Measurements from ENCODE around the gene CLEC12A. TPM values are rescaled to one million over a fixed set of nuclear protein-coding genes. Genes with fewer than 3 reads are reported as not detected.
"Not testable (repeated sequence)": the region's sequence is repeated elsewhere in the genome, so short reads cannot be mapped to it uniquely, and the experiment has no call there.

CLEC12A gene
- polyA plus RNA-seq, 1 donor, result 0.85 TPM

DNA sequence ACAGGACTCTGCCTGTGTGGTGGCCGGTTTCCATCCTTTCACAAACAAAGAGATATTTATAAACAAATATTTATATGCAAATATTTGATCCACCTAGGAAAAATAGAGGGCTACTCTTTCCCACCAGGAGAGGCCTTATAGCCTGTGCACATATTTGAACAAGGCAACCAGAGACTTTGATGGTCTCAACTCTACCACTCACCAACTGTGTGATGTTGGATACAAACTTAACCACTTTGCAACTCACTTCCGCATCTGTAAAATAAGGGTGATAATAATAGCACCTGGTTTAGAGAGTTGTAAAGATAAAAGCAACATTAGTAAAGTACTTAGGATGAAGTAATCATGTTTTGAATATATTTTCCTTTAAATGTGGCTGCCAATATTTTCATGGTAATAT is 1.5 kb upstream of the CLEC12A start:
- DNase-seq, result no peak

DNA sequence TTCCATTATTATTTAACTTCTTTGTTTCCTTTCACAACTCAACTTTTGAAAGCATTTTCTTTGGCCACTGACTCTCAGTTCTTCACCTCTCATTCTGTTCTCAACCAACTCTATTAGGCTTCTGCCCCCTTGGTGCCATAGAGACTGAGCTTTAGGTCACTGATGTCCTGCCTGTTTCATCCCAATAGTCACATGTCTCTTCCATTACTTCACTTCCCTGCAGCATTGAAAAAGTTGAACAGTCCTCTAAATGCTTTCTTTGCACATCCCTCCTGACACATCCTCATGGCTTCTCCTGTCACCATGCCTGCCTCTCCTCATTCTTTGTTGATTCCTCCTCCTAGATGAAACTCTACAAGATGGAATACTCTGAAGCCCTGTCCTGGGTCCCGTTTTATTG is 2.7 kb downstream of the CLEC12A start:
- no peak for DNase-seq

DNA sequence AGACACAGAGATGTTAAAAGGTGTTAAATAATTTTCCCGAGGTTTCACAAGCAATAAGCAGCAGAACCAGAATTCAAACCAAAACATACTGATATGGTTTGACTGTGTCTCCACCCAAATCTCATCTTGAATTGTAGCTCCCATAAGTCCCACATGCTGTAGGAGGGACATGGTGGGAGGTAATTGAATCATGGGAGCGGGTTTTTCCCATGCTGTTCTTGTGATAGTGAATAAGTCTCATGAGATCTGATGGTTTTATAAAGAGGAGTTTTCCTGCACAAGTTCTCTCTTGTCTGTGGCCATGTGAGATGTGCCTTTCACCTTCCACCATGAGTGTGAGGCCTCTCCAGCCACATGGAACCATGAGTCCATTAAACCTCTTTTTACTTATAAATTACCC is 3.5 kb downstream of the CLEC12A start:
- DNase-seq, result not testable (repeated sequence)

DNA sequence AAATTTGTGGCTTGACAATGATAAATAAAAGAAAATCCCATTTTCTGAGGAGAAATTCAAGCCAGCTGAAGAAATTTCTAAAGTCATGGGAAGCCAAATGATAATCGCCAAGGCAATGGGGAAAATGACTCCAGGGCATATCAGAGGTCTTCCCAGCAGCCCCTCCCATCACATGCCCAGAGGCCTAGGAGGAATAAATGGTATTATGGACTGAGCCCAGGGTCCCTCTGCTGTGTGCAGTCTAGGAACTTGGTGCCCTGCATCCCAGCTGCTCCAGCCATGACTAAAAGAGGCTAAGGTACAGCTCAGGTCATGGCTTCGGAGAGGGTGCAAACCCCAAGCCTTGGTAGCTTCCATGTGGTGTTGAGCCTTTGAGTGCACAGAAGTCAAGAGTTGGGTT is 4.4 kb downstream of the CLEC12A start:
- no peak for DNase-seq

DNA sequence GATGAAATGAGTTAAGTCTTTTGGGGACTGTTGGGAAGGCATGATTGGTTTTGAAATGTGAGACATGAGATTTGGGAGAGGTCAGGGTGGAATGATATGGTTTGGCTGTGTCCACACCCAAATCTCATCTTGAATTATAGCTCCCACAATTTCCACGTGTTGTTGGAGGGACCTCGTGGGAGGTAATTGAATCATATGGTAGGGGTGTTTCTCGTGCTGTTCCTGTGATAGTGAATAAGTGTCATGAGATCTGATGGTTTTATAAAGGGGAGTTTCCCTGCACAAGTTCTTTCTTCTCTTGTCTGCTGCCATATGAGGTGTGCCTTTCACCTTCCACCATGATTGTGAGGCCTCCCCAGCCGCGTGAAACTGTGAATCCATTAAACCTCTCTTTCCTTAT is 5.4 kb downstream of the CLEC12A start:
- not testable (repeated sequence) for DNase-seq

DNA sequence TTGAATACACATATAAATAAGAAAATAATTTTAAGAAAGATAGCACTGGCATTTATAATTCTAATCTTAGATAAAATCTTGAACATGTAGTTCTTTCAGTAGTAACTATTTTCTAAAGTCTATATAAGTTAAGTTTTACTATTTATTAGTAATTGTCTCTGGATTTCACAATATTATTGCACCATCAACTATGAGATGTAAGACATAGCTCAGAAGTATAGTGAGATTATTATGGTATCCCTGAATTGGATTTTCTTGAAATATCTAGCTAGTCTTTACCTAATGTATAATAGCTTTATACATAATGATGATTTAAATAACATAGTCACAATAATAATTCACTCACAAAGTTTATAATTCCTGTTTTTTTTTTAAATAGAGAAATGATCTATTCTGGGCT is 6.7 kb downstream of the CLEC12A start:
- no peak for DNase-seq

DNA sequence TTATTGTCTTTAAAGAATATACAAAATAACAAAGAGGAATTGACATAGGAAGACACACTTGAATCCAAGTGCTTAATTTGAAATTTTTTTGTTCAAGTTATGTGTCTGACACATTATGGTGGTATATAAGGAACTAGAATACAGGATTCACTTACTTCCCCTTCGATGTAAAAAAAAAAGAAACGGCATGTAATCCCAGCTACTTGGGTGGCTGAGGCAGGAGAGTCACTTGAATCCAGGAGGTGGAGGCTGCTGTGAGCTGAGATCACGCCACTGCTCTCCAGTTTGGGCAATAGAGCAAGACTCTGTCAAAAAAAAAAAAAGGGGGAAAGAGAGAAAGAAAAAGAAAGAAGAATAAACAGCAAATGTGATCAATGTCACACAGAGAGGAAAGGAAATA is 8.9 kb downstream of the CLEC12A start:
- DNase-seq, result no peak

DNA sequence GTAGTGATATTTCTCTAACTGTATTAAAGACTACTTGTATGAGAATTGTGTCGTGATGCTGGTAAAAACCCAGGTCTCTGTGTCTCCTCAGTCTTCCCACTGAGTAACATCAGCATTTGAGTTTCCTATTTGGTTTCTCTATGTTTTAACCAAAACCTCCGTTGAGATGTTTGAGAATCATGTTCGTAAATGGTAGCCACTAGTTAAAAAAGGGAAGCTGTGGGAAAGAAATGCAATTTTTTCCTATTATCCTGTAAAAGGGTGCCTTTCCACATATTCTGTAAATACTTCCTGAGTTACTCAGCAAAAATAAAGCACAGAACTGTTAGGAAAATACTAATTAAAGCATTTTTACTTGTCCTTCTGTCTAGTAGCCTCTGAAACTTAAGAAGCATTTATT is 20.7 kb downstream of the CLEC12A start:
- no peak for DNase-seq

DNA sequence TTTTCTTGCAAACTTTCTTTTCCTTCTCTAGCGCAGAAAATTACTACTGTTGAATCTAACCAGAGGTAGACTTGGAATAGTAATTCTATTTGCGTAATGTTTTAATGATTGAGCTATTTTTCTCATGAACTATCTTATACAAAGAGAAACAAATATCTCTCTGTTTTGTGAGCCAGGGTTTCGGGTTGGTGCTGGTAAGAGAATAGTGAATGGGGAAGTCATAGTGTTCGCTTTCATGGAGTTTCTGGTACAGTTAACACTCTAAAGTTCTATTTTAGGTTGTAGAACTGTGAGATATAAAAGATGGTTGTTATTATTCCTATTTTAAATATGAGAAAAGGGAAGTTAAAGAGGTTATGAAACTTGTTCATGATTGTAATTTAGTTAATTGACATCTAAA is 21.1 kb downstream of the CLEC12A start:
- DNase-seq, result no peak

DNA sequence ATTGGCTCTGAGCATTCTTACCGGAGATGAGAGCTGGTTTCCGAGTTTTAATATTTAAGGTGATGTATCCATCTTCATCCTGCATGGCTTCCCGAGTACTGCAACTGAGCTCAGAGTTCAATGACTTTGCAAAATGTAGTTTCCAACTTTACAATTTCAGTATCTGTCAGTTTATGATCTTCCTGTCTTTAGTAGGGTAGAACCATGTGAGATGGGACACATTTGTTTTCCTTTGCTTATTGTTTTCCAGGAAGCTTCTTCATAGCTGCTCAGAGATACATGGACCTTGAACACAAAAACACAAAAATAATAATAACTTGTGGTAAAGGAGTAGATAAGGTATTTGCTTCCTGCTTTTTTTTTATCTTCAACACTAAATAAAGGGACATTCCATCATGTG is 27.8 kb downstream of the CLEC12A start, which contains the start of gene CLEC1B:
CLEC1B (minus strand) TSS at position 106 of the 400 bp plus-strand sequence; CDS start at position 85, 21 bp downstream.
- no peak for DNase-seq

DNA sequence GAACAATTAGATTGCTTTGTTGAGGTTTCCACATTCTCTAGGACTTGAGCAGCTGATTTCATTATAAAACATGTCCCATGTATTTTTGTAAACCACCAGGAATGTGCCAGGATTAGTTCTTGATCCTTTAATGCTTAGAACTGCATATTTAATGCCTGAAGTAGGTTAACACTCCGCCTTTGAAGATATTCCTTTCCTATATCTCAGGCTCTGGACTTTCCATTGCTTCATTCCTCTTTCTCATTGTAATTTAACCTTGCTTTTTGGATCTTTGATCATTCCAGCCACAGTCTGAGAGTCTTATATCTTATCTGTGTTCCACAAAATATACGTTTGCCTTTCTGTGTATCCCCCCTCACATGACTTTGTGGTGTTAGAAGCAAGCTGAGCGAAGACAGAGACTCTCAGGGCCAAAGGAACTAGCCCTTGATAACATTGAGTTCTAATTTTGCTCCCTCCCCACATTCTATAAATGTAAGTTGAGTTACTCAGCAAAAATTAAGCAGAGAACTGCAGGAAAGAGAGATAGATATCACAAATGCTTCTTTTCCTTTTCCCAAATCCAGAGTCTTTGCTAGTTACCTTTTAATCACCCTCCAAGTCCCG is 30.1 kb downstream of the CLEC12A start:
- DNase-seq, result no peak

DNA sequence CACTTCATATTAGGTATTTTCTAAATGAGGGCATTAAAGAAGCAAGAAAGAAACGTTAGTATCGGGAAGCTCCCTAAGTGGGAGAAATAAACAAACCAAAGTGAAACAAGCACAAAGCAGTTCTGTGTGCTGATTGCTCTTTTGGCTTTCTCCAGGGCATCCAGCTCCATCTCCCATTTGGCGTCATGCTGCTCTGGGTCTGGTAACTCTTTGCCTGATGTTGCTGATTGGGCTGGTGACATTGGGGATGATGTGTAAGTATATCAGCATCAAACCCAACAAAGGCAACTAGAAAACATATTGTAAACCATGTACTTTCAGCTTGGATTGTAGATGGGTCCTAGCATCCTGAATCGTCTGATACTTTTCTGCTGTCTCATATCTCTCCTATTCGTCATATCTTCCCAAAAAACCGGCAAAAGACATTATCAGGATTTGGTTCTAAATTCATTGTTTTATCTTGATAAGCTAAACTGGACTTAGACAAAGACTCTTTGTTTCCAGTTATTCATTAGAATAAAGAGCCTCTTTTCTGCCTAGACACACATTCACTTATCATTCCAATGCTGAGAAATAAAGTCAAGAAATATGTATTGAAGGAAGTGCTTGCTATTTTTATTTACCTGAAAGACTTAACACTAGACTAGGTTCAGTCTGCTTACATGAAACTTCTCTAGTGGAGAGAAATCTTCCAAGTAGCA is 41.6 kb downstream of the CLEC12A start:
- no peak for DNase-seq

DNA sequence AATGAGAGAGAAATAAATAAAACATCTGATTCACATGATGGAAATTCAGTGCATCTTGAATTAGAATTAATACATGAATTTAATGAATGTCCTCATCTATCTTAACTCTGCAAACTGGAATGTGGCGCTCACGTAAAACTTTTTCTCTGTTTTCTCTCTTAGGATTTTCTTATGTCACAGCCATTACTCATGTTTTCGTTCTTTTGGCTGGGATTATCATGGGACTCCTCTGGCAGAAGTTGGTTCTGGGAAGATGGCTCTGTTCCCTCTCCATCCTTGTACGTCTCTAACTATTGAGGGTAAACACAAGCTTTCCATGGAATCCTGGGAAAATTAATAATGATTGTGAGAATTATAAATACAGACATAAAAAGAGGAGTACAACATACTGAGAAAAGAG is 44.2 kb downstream of the CLEC12A start:
- DNase-seq, result no peak

DNA sequence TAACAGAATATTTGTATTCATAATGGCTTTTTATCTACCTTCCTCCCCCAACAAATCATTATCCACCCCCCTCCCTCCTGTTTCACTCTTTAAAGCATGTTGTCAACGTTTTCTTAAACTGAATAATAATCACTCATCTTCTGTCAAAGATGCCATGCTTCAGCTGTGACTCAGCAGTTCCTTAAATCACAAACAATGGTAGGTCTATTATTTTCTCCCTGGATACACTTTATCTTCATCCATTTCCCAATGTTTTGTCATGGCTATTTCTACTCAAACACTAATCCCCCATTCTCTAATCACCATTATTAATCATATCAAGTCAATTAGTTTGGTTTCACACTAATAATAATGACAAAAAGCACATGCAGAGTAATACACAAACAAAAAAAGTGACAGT is 45.7 kb downstream of the CLEC12A start:
- no peak for DNase-seq

DNA sequence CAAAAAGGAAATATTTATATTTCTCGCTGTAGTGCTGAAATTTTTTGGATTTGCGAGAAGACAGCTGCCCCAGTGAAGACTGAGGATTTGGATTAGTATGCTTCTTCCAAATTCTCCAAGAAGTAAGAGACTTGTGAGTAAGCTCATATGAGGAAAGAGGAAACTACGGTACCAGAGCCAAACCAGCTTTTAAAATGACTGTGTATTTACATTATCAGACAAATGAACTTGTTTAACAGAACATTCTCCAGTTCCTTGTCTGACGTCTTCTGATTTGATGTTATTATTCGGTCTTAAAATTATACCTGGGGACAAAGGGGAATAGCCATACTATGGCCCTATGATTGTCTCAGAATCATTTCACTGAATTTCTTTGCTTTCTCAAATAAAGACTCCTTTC is 47.2 kb downstream of the CLEC12A start:
- DNase-seq, result no peak

DNA sequence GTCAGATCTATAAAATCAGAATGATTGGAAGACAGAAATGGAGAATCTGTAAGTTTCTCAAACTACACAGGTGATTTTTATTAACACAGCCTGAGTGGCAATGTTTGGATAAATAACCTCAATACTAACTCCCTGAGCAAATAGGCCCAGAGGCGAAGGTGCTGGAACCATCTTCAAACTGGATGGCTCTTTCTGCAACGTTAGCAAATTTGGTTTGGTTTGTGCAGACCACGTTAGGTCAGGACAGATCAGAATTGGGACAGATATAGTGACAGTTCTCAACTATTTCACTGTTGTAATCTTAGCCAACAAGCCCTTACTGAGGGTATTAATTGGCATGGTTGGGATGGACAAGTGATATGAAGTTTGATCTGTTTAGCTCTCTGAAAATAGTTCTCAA is 50.1 kb downstream of the CLEC12A start:
- no peak for DNase-seq

DNA sequence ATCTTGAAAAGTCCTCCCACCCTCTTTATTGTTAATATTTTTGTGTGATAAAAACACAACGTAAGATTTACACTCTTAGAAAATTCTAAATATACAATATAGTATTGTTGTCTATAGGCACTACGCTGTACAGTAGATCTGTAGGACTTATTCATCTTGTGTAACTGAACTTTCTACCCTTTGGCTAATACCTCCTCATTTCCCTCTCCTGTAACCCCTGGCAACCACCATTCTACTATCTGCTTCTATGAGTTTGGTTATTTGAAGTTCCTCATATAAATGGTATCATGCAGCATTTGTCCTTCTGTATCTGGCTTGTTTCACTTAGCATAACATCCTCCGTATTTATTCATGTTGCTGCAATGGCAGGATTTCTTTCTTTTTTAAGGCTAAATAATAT is 54.0 kb downstream of the CLEC12A start:
- no peak for DNase-seq

DNA sequence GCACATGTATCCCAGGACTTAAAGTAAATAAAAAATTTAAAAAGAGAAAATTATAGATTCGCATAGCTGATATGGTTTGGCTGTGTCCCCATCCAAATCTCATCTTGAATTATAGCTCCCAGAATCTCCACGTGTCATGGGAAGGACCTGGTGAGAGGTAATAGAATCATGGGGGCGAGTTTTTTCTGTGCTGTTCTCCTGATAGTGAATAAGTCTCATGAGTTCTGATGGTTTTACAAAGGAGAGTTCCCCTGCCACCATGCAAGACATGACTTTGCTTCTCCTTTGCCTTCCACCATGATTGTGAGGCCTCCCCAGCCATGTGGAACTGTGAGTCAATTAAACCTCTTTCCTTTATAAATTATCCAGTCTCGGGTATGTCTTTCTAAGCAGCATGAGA is 55.5 kb downstream of the CLEC12A start:
- DNase-seq, result not testable (repeated sequence)

DNA sequence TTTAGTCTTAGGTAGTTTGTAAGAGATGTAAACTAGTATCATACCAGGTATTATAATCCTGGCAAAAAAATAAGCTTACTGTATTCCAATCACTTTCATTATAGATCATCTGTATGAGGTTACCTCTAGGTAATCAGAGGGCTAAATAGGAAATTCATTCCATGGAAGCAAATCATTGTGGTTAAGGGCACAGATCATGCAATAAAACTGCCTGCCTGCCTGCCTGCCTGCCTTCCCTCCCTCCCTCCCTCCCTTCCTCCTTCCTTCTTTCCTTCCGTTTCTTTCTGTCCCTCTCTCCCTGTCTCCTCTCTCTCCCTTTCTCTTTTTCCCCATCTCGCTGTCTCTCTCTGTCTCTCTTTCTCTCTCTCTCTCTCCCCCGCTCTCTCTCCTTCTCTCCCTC is 56.1 kb downstream of the CLEC12A start:
- no peak for DNase-seq

DNA sequence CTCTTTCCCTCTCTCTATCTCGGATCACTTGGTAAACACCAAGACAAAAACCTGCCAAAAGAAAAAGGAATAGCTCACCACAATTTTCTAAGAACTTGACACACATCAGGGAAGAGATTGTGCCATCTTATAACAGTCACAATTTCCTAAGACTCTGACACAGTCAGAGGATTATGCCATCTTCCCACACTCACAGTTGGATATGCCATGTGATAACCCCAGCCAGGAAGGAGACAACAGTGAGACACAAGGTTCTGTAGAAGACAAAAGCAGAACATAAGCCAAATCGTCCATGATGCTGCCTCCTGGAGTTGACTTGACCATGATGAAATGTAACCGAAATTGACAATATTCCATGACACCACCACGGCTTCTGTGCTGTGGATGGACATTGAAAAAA is 56.5 kb downstream of the CLEC12A start:
- DNase-seq, result no peak

DNA sequence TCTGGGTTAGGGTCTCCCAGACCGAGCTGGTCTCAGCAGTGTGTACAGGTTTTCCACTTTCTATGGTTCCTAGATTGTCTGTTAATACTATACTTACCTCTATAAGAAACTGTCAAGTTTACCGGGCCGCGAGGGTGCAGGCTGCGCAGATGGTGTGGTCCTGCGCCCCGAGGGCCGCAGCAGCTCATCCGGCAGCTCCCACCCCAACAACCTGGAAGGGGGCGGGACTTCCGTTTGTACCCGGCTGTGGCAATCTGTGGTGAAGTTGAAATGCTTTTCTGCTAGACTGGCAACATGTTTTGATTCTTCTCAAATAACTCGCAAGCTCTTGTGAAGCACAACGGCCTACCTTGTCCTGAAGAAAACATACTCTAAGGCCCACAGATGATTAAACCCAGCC is 59.2 kb downstream of the CLEC12A start, which contains the start of gene CLEC9A:
CLEC9A (plus strand) TSS at position 237 of the 400 bp plus-strand sequence. CDS start 22,006 bp downstream, outside the sequence.
- no peak for DNase-seq

DNA sequence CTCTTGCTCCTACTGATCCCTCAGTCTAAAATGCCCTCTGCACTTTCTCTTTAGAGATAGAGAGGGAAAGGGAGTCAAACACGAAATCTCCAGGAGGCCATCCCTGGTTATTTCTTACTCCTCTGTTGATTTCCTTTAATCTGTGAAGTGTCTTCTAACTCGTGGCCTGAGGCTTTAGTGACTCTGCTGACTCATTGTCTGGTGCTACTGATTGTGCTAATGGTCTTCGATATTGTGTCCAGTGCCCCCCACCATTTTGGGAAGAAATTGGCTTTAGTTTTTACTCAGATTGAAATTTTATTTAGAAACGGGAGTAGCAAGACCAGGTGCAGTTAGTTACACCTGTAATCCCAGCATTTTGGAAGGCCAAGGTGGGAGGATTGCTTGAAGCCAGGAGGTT is 60.1 kb downstream of the CLEC12A start:
- no peak for DNase-seq

DNA sequence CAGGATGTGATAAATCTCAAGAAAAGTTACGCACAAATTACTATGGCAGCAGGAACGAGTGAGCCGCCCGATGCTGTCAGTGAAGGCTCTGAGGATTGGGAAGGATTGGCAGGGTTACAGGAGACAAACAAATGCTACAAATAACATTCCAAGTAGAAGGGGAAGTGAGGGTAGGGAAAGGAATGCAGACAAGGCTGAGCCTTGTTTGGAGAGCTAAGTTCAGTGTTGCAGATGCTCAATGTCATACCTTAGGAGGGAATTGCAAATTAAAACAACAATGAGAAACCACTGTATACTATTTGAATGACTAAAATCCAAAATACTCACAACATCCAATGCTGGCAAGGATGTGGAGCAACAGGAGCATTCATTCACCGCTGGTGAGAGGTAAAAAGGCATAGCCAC is 60.6 kb downstream of the CLEC12A start:
- no peak for DNase-seq
